Measurements from ENCODE around the gene GALNT2. TPM values are rescaled to one million over a fixed set of nuclear protein-coding genes. Genes with fewer than 3 reads are reported as not detected.

Gene GALNT2
- total and polyA plus RNA-seq, 2 of the 4 experiments (the other 2 are of a cell fraction), result 50.4 to 189 TPM

- Histone ChIP-seq H4K5ac (ENCODE audit: low read depth, low read length) (no peak overlapping the region), H3K79me1 (ENCODE audit: low read depth in 1 of 2, low read length in 2 of 2) (peaks cover 57 to 77% of the 10 kb centered on the region in 2 experiments), H2AK9ac (replicated peaks; ENCODE audit: low read depth, low read length, poor library complexity) (no peak overlapping the region), H2BK20ac (ENCODE audit: low read depth, low read length) (no peak overlapping the region), H3K36me3 (ENCODE audit: control insufficient read depth, insufficient read depth, low read length) (no peaks in the 10 kb centered on the region), H3K23ac (ENCODE audit: low read depth, low read length) (no peak overlapping the region), H3K9me3 (ENCODE audit: control insufficient read depth, insufficient read depth, low read length) (no peaks in the 10 kb centered on the region), H3K14ac (replicated peaks; ENCODE audit: low read depth, low read length) (no peak overlapping the region), H4K20me1 (ENCODE audit: insufficient read depth, low read length) (peaks cover 37% of the 10 kb centered on the region), H3K56ac (ENCODE audit: extremely low read depth, insufficient read depth, low read length) (no peak overlapping the region), H3K9ac (ENCODE audit: low read depth, low read length) (no peak overlapping the region), H3K27ac (ENCODE audit: insufficient read depth, low read length) (no peak overlapping the region), H3K27me3 (ENCODE audit: control insufficient read depth, insufficient read depth, low read length) (no peaks in the 10 kb centered on the region), H3K9me1 (ENCODE audit: insufficient read depth, low read length) (peaks cover 25% of the 10 kb centered on the region), H3K4me3 (ENCODE audit: insufficient read depth, low read depth, low read length) (no peak overlapping the region), H2BK5ac (ENCODE audit: low read depth, low read length, poor library complexity, severe bottlenecking) (no peak overlapping the region), H3K4me1 (ENCODE audit: control insufficient read depth, insufficient read depth, low read length) (peaks cover 1% of the 10 kb centered on the region; the same call in 1 of the 2 replicates), H2AK5ac (ENCODE audit: low read depth, low read length) (no peak overlapping the region), H3K18ac (ENCODE audit: low read depth, low read length) (no peak overlapping the region), H2AFZ (replicated peaks; ENCODE audit: low read length, poor library complexity) (no peak overlapping the region), H2BK120ac (ENCODE audit: low read depth, low read length) (no peak overlapping the region), H3K4ac (ENCODE audit: low read depth, low read length) (no peak overlapping the region), H3K4me2 (ENCODE audit: low read depth, low read length) (no peak overlapping the region), H4K91ac (ENCODE audit: insufficient read depth, low read depth, low read length) (no peak overlapping the region), H2BK15ac (ENCODE audit: low read depth, low read length) (no peak overlapping the region), H4K8ac (ENCODE audit: low read depth in 2 of 2, low read length in 2 of 2) (no peak overlapping the region)
- BruUV-seq (replicated peaks), result no TSS peak
- ChIA-PET POLR2A (ENCODE audit: unreplicated experiment) (interaction anchor here (0.6 kb wide), 1 partner anchor 76 kb away, joined by 3 read pairs; no protein-coding TSS in a partner anchor), CTCF (interaction anchor here (0.7 kb wide), 1 partner anchor 24 kb away, joined by 6 read pairs; no protein-coding TSS in a partner anchor)
- DNase-seq (peak; percentile 74), ATAC-seq (ENCODE audit: low read depth) (peak; percentile 78)
- TF ChIP-seq SMC3 (IDR thresholded peaks at IDR 0.05; ENCODE audit: low read depth, low read length) (0 out of 2 replicates have a peak, but pooled peaks have one; percentile 5), USF2 (IDR thresholded peaks at IDR 0.05; ENCODE audit: low read depth, low read length) (peak; percentile 79), BHLHE40 (IDR thresholded peaks at IDR 0.05; ENCODE audit: low read depth, low read length) (peak; percentile 62; the same call in 1 of the 2 replicates), MXI1 (IDR thresholded peaks at IDR 0.05; ENCODE audit: borderline replicate concordance, low read depth, low read length) (no peak)
- 67% methylated on average over 3 of the region's 9 CpGs; no CpG with 5 or more reads in 1 of the 2 experiments for WGBS, 2 experiments (ENCODE audit: extremely low coverage in 2 of 2, insufficient read length in 1 of 2)
- intact Hi-C loops (cut with micrococcal nuclease) (no loop called here), dilution Hi-C loops (cut with HindIII; ENCODE audit: low sequenced_read_pairs, unreplicated experiment) (no loop called here), in situ Hi-C loops (cut with MboI; ENCODE audit: low sequenced_read_pairs) (no loop called here)
Observed at GRCh38 chr1:230191079-230191804, 124.2 kb downstream of the GALNT2 start.

Measured in IMR-90 (cell line).